ENCODE results near the gene RLN3. TPM values are rescaled to one million over a fixed set of nuclear protein-coding genes. Genes with fewer than 3 reads are reported as not detected.

RLN3 gene
- total RNA-seq, 6 donors from 2014 or later: 0.43 TPM; not detected in 5

- WGBS, 2 donors: 26% methylated on average over 19 of the region's 19 CpGs; no CpG with 5 or more reads in 1 of the 2 donors
- Histone ChIP-seq H3K36me3 (peaks cover 0 to 21% (median 14%) of the 10 kb centered on the region in 4 donors), H3K9me3 (no peaks in the 10 kb centered on the region), H3K27me3 (no peaks in the 10 kb centered on the region), H3K4me3 (peak overlapping the region in 2 of 4 donors; percentile 14 to 25), H3K4me1 (peaks cover 31 to 40% (median 36%) of the 10 kb centered on the region in 4 donors), H3K27ac (peak overlapping the region; percentile 84 to 97 (median 92))
- DNase-seq (peak; percentile 91 to 92), ATAC-seq (ENCODE audit: low FRiP score in 2 of 2) (peak; percentile 74 to 82)
- peak; percentile 14 to 71 for TF ChIP-seq POLR2AphosphoS5 (IDR thresholded peaks at IDR 0.05)
- peak in 1 of 4 donors; percentile 61 for TF ChIP-seq POLR2A (IDR thresholded peaks at IDR 0.05)
- TF ChIP-seq EP300 (IDR thresholded peaks at IDR 0.05): no peak
- TF ChIP-seq CTCF (IDR thresholded peaks at IDR 0.05): peak in 2 of 6 experiments; percentile 18 to 24
Measured at GRCh38 chr19:13986348-13986904, 41.5 kb upstream of the RLN3 start.

GRCh38 chr19:13987101-13987890 lies 40.7 kb upstream of the RLN3 start:
- H3K27ac ChIP-seq: peak overlapping the region; percentile 84 to 97 (median 92)
- peaks cover 31 to 40% (median 36%) of the 10 kb centered on the region in 4 donors for H3K4me1 ChIP-seq
- 15 to 21% methylated on average over 7 to 17 of the region's 17 CpGs for WGBS, 2 donors
- H3K36me3 ChIP-seq: peaks cover 0 to 20% (median 15%) of the 10 kb centered on the region in 4 donors
- no peaks in the 10 kb centered on the region for H3K9me3 ChIP-seq
- peak overlapping the region in 2 of 4 donors; percentile 14 to 25 for H3K4me3 ChIP-seq
- H3K27me3 ChIP-seq: no peaks in the 10 kb centered on the region
- peak; percentile 76 to 88 for DNase-seq
- TF ChIP-seq POLR2A (IDR thresholded peaks at IDR 0.05): peak in 1 of 4 donors; percentile 48
- TF ChIP-seq CTCF (IDR thresholded peaks at IDR 0.05): no peak
- TF ChIP-seq POLR2AphosphoS5 (IDR thresholded peaks at IDR 0.05): peak; percentile 6 to 50
- ATAC-seq (ENCODE audit: low FRiP score in 2 of 2): peak; percentile 26 to 31

GRCh38 chr19:13989487-13989886 lies 38.5 kb upstream of the RLN3 start:
- Histone ChIP-seq H3K27ac (peak overlapping the region in 1 of 4 donors; percentile 31), H3K9me3 (no peaks in the 10 kb centered on the region), H3K36me3 (peaks cover 0 to 24% (median 19%) of the 10 kb centered on the region in 4 donors), H3K4me1 (peaks cover 30 to 39% (median 36%) of the 10 kb centered on the region in 4 donors), H3K4me3 (no peak overlapping the region), H3K27me3 (no peaks in the 10 kb centered on the region)
- ATAC-seq (ENCODE audit: low FRiP score in 2 of 2) (no peak), DNase-seq (no peak)
- 89 to 93% methylated on average over 7 of the region's 7 CpGs for WGBS, 2 donors
- TF ChIP-seq POLR2A (IDR thresholded peaks at IDR 0.05) (no peak), CTCF (IDR thresholded peaks at IDR 0.05) (no peak), EP300 (IDR thresholded peaks at IDR 0.05) (no peak), POLR2AphosphoS5 (IDR thresholded peaks at IDR 0.05) (no peak)

GRCh38 chr19:13990085-13990484 lies 37.9 kb upstream of the RLN3 start:
- no peak for ATAC-seq (ENCODE audit: low FRiP score in 2 of 2)
- Histone ChIP-seq H3K27me3 (no peaks in the 10 kb centered on the region), H3K27ac (peak overlapping the region in 1 of 4 donors; percentile 17), H3K4me3 (no peak overlapping the region), H3K36me3 (peaks cover 0 to 24% (median 19%) of the 10 kb centered on the region in 4 donors), H3K4me1 (peaks cover 26 to 36% (median 34%) of the 10 kb centered on the region in 4 donors), H3K9me3 (no peaks in the 10 kb centered on the region)
- TF ChIP-seq EP300 (IDR thresholded peaks at IDR 0.05) (no peak), POLR2A (IDR thresholded peaks at IDR 0.05) (no peak), CTCF (IDR thresholded peaks at IDR 0.05) (no peak), POLR2AphosphoS5 (IDR thresholded peaks at IDR 0.05) (no peak)
- DNase-seq: peak in 1 of 2 donors; percentile 63
- whole genome bisulfite sequencing, 2 donors: 91 to 95% methylated on average over 8 of the region's 8 CpGs
